SK-N-SH treated with all-trans-retinoic acid at 6 μM for 48 hours (cell line): Measurements from ENCODE around the gene SMPD1.

Source experiments
- ARNTL ChIP-seq: fragments of 450-650 bp; formaldehyde crosslinking; IDR thresholded peaks from 2 replicates; pipeline ENCODE4 v1.5.0; 2020; ENCODE audit warnings: low read depth, mild to moderate bottlenecking, moderate library complexity, borderline replicate concordance
- BACH2 ChIP-seq: fragments of 250-450 bp; sonication (Bioruptor Pico); IDR thresholded peaks from 2 replicates; pipeline ENCODE4 v1.9.0; 2021; ENCODE audit warnings: mild to moderate bottlenecking, borderline replicate concordance
- CSDC2 ChIP-seq: fragments of 250-450 bp; sonication (Bioruptor Pico); IDR thresholded peaks from 2 replicates; pipeline ENCODE4 v1.5.0; 2020; ENCODE audit warnings: mild to moderate bottlenecking, moderate library complexity
- CSRNP3 ChIP-seq: fragments of 250-450 bp; sonication (Bioruptor Pico); IDR thresholded peaks from 2 replicates; pipeline ENCODE4 v1.5.1; 2021; ENCODE audit warnings: mild to moderate bottlenecking, moderate library complexity
- OSR1 ChIP-seq: fragments of 250-450 bp; sonication (Bioruptor Pico); IDR thresholded peaks from 2 replicates; pipeline ENCODE4 v1.8.0; 2022; ENCODE audit warnings: moderate library complexity, mild to moderate bottlenecking, inconsistent platforms
- SNAI2 ChIP-seq: fragments of 250-450 bp; sonication (Bioruptor Pico); IDR thresholded peaks from 2 replicates; pipeline ENCODE4 v1.5.0; 2020; ENCODE audit warnings: mild to moderate bottlenecking, moderate library complexity
- TOX ChIP-seq: fragments of 250-450 bp; sonication (Bioruptor Pico); IDR thresholded peaks from 2 replicates; pipeline ENCODE4 v1.8.0; 2021; ENCODE audit warnings: mild to moderate bottlenecking, moderate library complexity, borderline replicate concordance
- ZNF8 ChIP-seq: fragments of 450-650 bp; formaldehyde crosslinking; IDR thresholded peaks from 2 replicates; pipeline ENCODE4 v1.5.0; 2020; ENCODE audit warnings: mild to moderate bottlenecking, moderate library complexity
- TF ChIP-seq, protein P1 (sequence below): fragments of 250-450 bp; sonication (Bioruptor Pico); IDR thresholded peaks from 2 replicates; pipeline ENCODE4 v1.8.0; 2020; ENCODE audit warnings: mild to moderate bottlenecking, moderate library complexity, borderline replicate concordance
- TF ChIP-seq, protein P2 (sequence below): fragments of 250-450 bp; sonication (Bioruptor Pico); IDR thresholded peaks from 2 replicates; pipeline ENCODE4 v1.5.1; 2020; ENCODE audit warnings: low read depth, mild to moderate bottlenecking, moderate library complexity

- TF ChIP-seq CSDC2 (CRISPR knock-in tag) (no peak), SNAI2 (CRISPR knock-in tag) (no peak), ZNF8 (CRISPR knock-in tag) (no peak), CSRNP3 (CRISPR knock-in tag) (no peak), BACH2 (CRISPR knock-in tag) (no peak), OSR1 (CRISPR knock-in tag) (no peak), ARNTL (no peak), TOX (no peak)
- TF ChIP-seq, protein P1, sequence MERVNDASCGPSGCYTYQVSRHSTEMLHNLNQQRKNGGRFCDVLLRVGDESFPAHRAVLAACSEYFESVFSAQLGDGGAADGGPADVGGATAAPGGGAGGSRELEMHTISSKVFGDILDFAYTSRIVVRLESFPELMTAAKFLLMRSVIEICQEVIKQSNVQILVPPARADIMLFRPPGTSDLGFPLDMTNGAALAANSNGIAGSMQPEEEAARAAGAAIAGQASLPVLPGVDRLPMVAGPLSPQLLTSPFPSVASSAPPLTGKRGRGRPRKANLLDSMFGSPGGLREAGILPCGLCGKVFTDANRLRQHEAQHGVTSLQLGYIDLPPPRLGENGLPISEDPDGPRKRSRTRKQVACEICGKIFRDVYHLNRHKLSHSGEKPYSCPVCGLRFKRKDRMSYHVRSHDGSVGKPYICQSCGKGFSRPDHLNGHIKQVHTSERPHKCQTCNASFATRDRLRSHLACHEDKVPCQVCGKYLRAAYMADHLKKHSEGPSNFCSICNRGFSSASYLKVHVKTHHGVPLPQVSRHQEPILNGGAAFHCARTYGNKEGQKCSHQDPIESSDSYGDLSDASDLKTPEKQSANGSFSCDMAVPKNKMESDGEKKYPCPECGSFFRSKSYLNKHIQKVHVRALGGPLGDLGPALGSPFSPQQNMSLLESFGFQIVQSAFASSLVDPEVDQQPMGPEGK: no peak
- TF ChIP-seq, protein P2, sequence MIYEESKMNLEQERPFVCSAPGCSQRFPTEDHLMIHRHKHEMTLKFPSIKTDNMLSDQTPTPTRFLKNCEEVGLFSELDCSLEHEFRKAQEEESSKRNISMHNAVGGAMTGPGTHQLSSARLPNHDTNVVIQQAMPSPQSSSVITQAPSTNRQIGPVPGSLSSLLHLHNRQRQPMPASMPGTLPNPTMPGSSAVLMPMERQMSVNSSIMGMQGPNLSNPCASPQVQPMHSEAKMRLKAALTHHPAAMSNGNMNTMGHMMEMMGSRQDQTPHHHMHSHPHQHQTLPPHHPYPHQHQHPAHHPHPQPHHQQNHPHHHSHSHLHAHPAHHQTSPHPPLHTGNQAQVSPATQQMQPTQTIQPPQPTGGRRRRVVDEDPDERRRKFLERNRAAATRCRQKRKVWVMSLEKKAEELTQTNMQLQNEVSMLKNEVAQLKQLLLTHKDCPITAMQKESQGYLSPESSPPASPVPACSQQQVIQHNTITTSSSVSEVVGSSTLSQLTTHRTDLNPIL: no peak
These were observed 39.8 kb upstream of the SMPD1 start for GRCh38 chr11:6350486-6350885.
